GM23338 (cell line): ENCODE measurements around the gene COL4A2. TPM values are rescaled to one million over a fixed set of nuclear protein-coding genes. Genes with fewer than 3 reads are reported as not detected.

Experiments
- ATAC-seq: fragments of 200-7000 bp; cut with Tn5 transposase; 3 replicates; pipeline ENCODE4 v1.9.1; 2020
- DNase-seq: peaks from one replicate; pipeline ENCODE4 v3.0.0-alpha.2; 2015; ENCODE audit warnings: low spot score
- H2AFZ ChIP-seq: fragments of 200-600 bp; sonication (generic); 2 replicates; pipeline ENCODE4 v1.8.0; 2016; ENCODE audit warnings: antibody characterized with exemption, mild to moderate bottlenecking, moderate library complexity
- H3F3A ChIP-seq: fragments of 200-600 bp; sonication (generic); replicated peaks from 2 replicates; pipeline ENCODE4 v1.8.0; 2017; ENCODE audit warnings: antibody characterized with exemption, mixed run types, low read depth
- H3K27ac ChIP-seq: fragments of 200-600 bp; sonication (generic); 2 replicates; pipeline ENCODE4 v1.6.1; 2016; ENCODE audit warnings: low read depth
- H3K27me3 ChIP-seq: fragments of 200-600 bp; sonication (generic); 2 replicates; pipeline ENCODE4 v1.8.0; 2016; ENCODE audit warnings: mild to moderate bottlenecking, mixed run types, moderate library complexity; ENCODE audit not compliant: insufficient read depth
- H3K36me3 ChIP-seq: fragments of 200-600 bp; sonication (generic); 2 replicates; pipeline ENCODE4 v1.8.0; 2016; ENCODE audit warnings: mild to moderate bottlenecking; ENCODE audit not compliant: insufficient read depth
- H3K4me1 ChIP-seq: fragments of 200-600 bp; sonication (generic); 2 replicates; pipeline ENCODE4 v1.8.0; 2016; ENCODE audit warnings: mild to moderate bottlenecking, moderate library complexity; ENCODE audit not compliant: insufficient read depth
- H3K4me2 ChIP-seq: fragments of 200-600 bp; sonication (generic); 2 replicates; pipeline ENCODE4 v1.7.1; 2017; ENCODE audit warnings: mixed run types
- H3K4me3 ChIP-seq: fragments of 200-600 bp; sonication (generic); 2 replicates; pipeline ENCODE4 v1.6.1; 2016; ENCODE audit warnings: mixed run types
- H3K79me2 ChIP-seq: fragments of 200-600 bp; sonication (generic); replicated peaks from 2 replicates; pipeline ENCODE4 v1.8.0; 2017; ENCODE audit warnings: mild to moderate bottlenecking; ENCODE audit not compliant: insufficient read depth
- H3K9me2 ChIP-seq: fragments of 200-600 bp; sonication (generic); 2 replicates; pipeline ENCODE4 v1.8.0; 2017; ENCODE audit not compliant: insufficient read depth
- H4K20me1 ChIP-seq: fragments of 200-600 bp; sonication (generic); replicated peaks from 2 replicates; pipeline ENCODE4 v1.8.0; 2017; ENCODE audit warnings: mild to moderate bottlenecking; ENCODE audit not compliant: insufficient read depth
- H3K27ac Mint-ChIP-seq: 2 replicates; pipeline ENCODE4 v1.8.0; 2020; ENCODE audit warnings: inconsistent platforms, mild to moderate bottlenecking, moderate library complexity, mixed read lengths
- H3K27me3 Mint-ChIP-seq: 3 replicates; pipeline ENCODE4 v1.8.0; 2022; ENCODE audit warnings: low read depth, mild to moderate bottlenecking, moderate library complexity, mixed read lengths, inconsistent platforms; ENCODE audit not compliant: insufficient read depth, poor library complexity
- H3K36me3 Mint-ChIP-seq: 3 replicates; pipeline ENCODE4 v1.8.0; 2021; ENCODE audit warnings: low read depth, mild to moderate bottlenecking, inconsistent platforms, moderate library complexity, mixed read lengths
- H3K4me1 Mint-ChIP-seq: 3 replicates; pipeline ENCODE4 v1.8.0; 2020; ENCODE audit warnings: mild to moderate bottlenecking, inconsistent platforms, mixed read lengths
- H3K4me3 Mint-ChIP-seq: 3 replicates; pipeline ENCODE4 v1.8.0; 2021; ENCODE audit warnings: moderate library complexity, mild to moderate bottlenecking, inconsistent platforms, mixed read lengths
- H3K9me3 Mint-ChIP-seq: 3 replicates; pipeline ENCODE4 v1.8.0; 2020; ENCODE audit warnings: moderate library complexity, mild to moderate bottlenecking, inconsistent platforms, mixed read lengths
- CREB1 ChIP-seq: fragments of 250-450 bp; sonication (Bioruptor Pico); IDR thresholded peaks from 2 replicates; pipeline ENCODE4 v1.5.0; 2020; ENCODE audit warnings: low read depth, mild to moderate bottlenecking, moderate library complexity
- CTCF ChIP-seq, 2 experiments: fragments of 200-600 bp in 1 of 2; sonication (generic) in 1 of 2; conservative IDR thresholded peaks; 2 replicates each; pipeline versions ENCODE4 v1.5.1 to v1.6.1; 2016 to 2017; ENCODE audit warnings: antibody characterized with exemption in 2 of 2, low read depth in 2 of 2, mild to moderate bottlenecking in 2 of 2, moderate library complexity in 1 of 2
- EZH2 ChIP-seq: fragments of 200-600 bp; sonication (generic); IDR thresholded peaks from one replicate; pipeline ENCODE4 v1.8.0; 2017; ENCODE audit warnings: antibody characterized with exemption, mild to moderate bottlenecking, low read depth; ENCODE audit not compliant: unreplicated experiment
- EZH2phosphoT487 ChIP-seq: fragments of 200-600 bp; sonication (generic); IDR thresholded peaks from one replicate; pipeline ENCODE4 v1.8.1; 2018; ENCODE audit warnings: antibody characterized with exemption; ENCODE audit not compliant: unreplicated experiment
- JUNB ChIP-seq: IDR thresholded peaks from one replicate; pipeline ENCODE4 v1.6.1; 2016; ENCODE audit warnings: antibody characterized with exemption; ENCODE audit not compliant: unreplicated experiment
- NANOG ChIP-seq: IDR thresholded peaks from 2 replicates; pipeline ENCODE4 v1.6.1; 2016; ENCODE audit warnings: antibody characterized with exemption, borderline replicate concordance
- POLR2AphosphoS5 ChIP-seq: IDR thresholded peaks from 2 replicates; pipeline ENCODE4 v1.6.1; 2016; ENCODE audit warnings: antibody characterized with exemption, low read depth
- REST ChIP-seq: IDR thresholded peaks from one replicate; pipeline ENCODE4 v1.6.1; 2018; ENCODE audit warnings: antibody characterized with exemption; ENCODE audit not compliant: unreplicated experiment
- STAT1 ChIP-seq: IDR thresholded peaks from one replicate; pipeline ENCODE4 v1.6.1; 2016; ENCODE audit warnings: antibody characterized with exemption; ENCODE audit not compliant: unreplicated experiment
- ZNF114 ChIP-seq: fragments of 250-450 bp; sonication (Bioruptor Pico); IDR thresholded peaks from 2 replicates; pipeline ENCODE4 v1.5.0; 2020; ENCODE audit warnings: mild to moderate bottlenecking, moderate library complexity
- ZNF331 ChIP-seq: fragments of 250-450 bp; sonication (Bioruptor Pico); IDR thresholded peaks from 2 replicates; pipeline ENCODE4 v1.5.0; 2020; ENCODE audit warnings: low read depth, mild to moderate bottlenecking, moderate library complexity
- polyA plus RNA-seq: library from polyadenylated mRNA; unstranded; fragments of >200 nt; fragmentation: Nextera tagmentation; extraction: Ambion mirVana; gene quantifications from 2 replicates; pipeline ENCODE4 v1.2.1, GENCODE V29; 2016
- total RNA-seq: library from RNA; depleted of rRNA; stranded (reverse); fragments of >200 nt; shearing (Covaris generic); gene quantifications from 2 replicates; pipeline ENCODE4 v1.2.3, GENCODE V29; 2014
- TF ChIP-seq, protein P1 (sequence below): IDR thresholded peaks from 2 replicates; pipeline ENCODE4 v1.6.1; 2016; ENCODE audit warnings: antibody characterized with exemption

Gene COL4A2
- total and polyA plus RNA-seq, 2 experiments from 2014 or later = 37.4 to 131 TPM

DNA sequence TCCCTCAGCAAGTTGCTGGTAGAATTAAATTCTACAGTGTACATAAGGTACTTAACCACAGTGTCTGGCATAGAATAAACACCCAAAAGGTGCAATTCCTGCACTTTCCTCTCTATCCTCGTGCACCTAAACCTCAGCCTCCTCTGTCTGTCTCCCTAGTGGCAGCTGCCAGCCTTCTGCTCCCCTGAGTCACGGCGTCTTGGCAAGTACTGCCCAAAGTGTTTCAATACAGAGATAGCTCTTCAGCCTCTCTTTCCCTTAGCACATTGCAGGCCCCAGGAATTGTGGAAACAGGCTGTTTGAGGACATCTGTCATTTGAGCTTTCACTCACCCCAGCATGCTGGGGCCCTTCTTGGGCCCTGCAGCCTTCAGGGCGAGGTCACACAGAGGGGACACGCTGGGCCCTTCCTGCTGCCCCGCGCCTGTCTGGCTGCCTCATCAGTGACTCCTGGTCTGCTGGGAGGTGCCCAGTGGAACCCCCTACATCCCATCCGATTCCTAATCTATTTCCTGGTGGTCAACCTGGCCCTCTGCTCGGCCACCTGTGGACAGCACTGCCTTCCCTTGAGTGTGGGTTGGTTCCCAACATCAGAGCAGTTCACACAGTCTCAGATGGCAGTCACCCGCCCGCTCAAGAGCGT lies 19.3 kb downstream of the COL4A2 start:
- H3K4me1 ChIP-seq = peaks cover 39% of the 10 kb centered on the region
- peaks cover 13% of the 10 kb centered on the region for H3K36me3 Mint-ChIP-seq
- H3K9me3 Mint-ChIP-seq = peaks cover 4% of the 10 kb centered on the region; the same call in 2 of the 3 replicates
- ATAC-seq = peak; percentile 11
- peaks cover 61% of the 10 kb centered on the region for H3K4me1 Mint-ChIP-seq
- H3K4me3 Mint-ChIP-seq = peak overlapping the region; percentile 56; the same call in 1 of the 3 replicates
- H3K27ac ChIP-seq = peak overlapping the region; percentile 89
- no peaks in the 10 kb centered on the region for H3F3A ChIP-seq
- TF ChIP-seq JUNB (no peak), REST (no peak), ZNF331 (CRISPR knock-in tag) (no peak), STAT1 (no peak), EZH2 (no peak), NANOG (no peak), CTCF (conservative IDR thresholded peaks at IDR 0.05; ENCODE audit: low read depth in 2 of 2) (no peak), POLR2AphosphoS5 (no peak)
- H3K4me3 ChIP-seq = peak overlapping the region; percentile 10; the same call in 1 of the 2 replicates
- H3K4me2 ChIP-seq = peak overlapping the region; percentile 60; the same call in 1 of the 2 replicates
- peak overlapping the region; percentile 95 for H3K27ac Mint-ChIP-seq
- peaks cover 47% of the 10 kb centered on the region for H3K79me2 ChIP-seq
- H3K36me3 ChIP-seq = no peaks in the 10 kb centered on the region
- peaks cover 7% of the 10 kb centered on the region for H3K27me3 Mint-ChIP-seq
- DNase-seq = no peak
- no peaks in the 10 kb centered on the region for H3K27me3 ChIP-seq
- no peaks in the 10 kb centered on the region for H3K9me2 ChIP-seq
- H2AFZ ChIP-seq = no peak overlapping the region
- H4K20me1 ChIP-seq = no peaks in the 10 kb centered on the region

DNA sequence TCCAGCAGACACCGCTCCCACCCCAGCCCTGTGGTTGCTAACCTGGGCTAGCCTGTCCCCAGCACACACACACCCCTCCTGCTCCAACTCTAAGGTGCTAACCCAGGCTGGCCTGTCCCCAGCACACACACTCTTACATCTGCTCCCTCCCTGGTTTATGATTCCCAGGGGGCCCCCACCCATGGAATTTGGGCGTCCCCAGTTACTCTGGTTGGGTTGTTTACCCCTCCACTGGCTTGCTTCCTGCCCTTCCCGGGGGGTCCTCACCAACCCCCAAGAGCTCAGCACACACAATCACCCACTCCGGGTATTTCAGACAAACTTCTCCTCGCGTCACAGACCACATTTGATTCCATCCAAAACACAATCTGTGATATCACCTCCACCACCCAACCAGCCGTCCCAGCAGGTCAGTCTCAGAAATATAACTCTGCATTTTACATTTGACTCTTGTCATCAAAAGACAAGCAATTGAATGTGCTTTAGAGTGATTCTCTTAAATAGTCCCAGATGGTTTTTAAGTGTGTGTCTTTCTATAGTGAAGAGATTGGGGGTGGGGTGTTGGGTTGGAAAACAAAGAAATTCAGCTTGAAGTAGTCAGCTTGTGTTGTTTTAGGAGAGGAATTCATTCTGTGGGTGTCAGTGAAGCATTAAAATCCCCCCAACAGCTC lies 20.1 kb downstream of the COL4A2 start:
- no peaks in the 10 kb centered on the region for H3F3A ChIP-seq
- Mint-ChIP-seq H3K27ac (peak overlapping the region; percentile 95), H3K9me3 (no peaks in the 10 kb centered on the region), H3K27me3 (peaks cover 7% of the 10 kb centered on the region), H3K36me3 (peaks cover 5% of the 10 kb centered on the region; the same call in 1 of the 3 replicates), H3K4me3 (peak overlapping the region; percentile 56), H3K4me1 (peaks cover 61% of the 10 kb centered on the region)
- H4K20me1 ChIP-seq = no peaks in the 10 kb centered on the region
- ATAC-seq (peak; percentile 81), DNase-seq (peak; percentile 90)
- H3K4me2 ChIP-seq = peak overlapping the region; percentile 60
- peak overlapping the region; percentile 89 for H3K27ac ChIP-seq
- H3K36me3 ChIP-seq = no peaks in the 10 kb centered on the region
- H3K9me2 ChIP-seq = no peaks in the 10 kb centered on the region
- H2AFZ ChIP-seq = no peak overlapping the region
- peak overlapping the region; percentile 27 for H3K4me3 ChIP-seq
- peaks cover 47% of the 10 kb centered on the region for H3K79me2 ChIP-seq
- peaks cover 39% of the 10 kb centered on the region for H3K4me1 ChIP-seq
- TF ChIP-seq NANOG (peak; percentile 46; the same call in 1 of the 2 replicates), EZH2 (no peak), EZH2phosphoT487 (no peak), ZNF114 (CRISPR knock-in tag) (no peak), POLR2AphosphoS5 (peak; percentile 43; the same call in 1 of the 2 replicates), CREB1 (peak; percentile 44; the same call in 1 of the 2 replicates)
- TF ChIP-seq, protein P1, sequence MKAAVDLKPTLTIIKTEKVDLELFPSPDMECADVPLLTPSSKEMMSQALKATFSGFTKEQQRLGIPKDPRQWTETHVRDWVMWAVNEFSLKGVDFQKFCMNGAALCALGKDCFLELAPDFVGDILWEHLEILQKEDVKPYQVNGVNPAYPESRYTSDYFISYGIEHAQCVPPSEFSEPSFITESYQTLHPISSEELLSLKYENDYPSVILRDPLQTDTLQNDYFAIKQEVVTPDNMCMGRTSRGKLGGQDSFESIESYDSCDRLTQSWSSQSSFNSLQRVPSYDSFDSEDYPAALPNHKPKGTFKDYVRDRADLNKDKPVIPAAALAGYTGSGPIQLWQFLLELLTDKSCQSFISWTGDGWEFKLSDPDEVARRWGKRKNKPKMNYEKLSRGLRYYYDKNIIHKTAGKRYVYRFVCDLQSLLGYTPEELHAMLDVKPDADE = peak; percentile 63
- H3K27me3 ChIP-seq = no peaks in the 10 kb centered on the region
